Cardiac fibroblast (primary cell): ENCODE results near the gene FAM3D.

Source experiments
- DNase-seq, 2 donors: peaks; one replicate each; pipeline versions ENCODE4 v3.0.0 to v3.0.0-alpha.2; 2010; ENCODE audit warnings: low read depth in 2 of 2
- H3K4me3 ChIP-seq, 2 donors: replicated peaks in 1 of 2; 1 replicate in 1 of 2; 2 replicates in 1 of 2; pipeline ENCODE4 v1.5.1; 2011; ENCODE audit warnings: low read depth in 2 of 2, low read length in 2 of 2, mild to moderate bottlenecking in 2 of 2, moderate library complexity in 1 of 2
- TF ChIP-seq, protein P1 (sequence below): IDR thresholded peaks from one replicate; pipeline ENCODE4 v1.5.1; 2011; ENCODE audit warnings: low read depth, mild to moderate bottlenecking, low read length, inconsistent platforms

FAM3D gene

DNA sequence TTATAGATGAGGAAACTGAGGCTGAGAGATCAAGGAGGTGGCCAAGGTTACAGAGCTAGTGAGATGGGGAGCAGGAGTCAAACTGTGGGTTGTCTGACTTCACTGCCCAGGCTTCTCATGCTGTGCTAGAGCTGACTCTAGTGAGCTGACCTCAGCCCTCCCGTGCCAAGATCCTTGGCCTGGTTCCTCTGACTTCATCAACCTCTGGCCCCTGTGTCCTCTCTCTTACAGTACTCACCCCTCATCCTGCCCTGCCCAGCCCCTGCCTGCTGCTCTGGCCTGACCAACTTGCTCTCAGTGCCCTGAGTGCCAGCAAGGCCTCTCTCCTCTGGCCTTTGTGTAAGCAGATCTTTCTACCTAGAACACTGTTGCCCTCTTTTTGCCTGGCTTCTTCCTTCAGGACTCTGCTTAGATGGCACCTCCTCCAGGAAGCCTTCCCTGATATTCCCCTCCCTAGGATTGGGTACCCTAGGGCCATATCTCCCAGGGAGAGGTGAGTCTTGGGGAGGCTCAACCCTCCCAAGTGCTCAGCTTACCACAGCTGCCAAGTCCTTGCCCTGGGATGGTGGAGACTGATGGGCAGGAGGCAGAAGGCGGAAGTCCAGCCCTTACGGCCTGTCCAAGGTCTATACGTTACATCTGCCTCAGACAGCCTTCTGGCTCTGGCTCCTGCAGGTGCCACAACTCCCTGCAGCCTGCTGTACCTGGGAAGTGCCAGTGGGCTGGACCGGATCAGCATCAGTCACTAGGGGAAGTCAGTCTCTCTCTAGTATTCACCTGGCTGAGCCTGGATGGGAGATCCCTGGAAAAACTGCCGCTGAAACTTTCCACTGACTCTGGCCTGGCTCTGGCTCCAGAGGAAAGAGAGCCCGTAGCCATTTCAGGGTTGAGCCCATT lies 53.1 kb downstream of the FAM3D start:
- TF ChIP-seq, protein P1, sequence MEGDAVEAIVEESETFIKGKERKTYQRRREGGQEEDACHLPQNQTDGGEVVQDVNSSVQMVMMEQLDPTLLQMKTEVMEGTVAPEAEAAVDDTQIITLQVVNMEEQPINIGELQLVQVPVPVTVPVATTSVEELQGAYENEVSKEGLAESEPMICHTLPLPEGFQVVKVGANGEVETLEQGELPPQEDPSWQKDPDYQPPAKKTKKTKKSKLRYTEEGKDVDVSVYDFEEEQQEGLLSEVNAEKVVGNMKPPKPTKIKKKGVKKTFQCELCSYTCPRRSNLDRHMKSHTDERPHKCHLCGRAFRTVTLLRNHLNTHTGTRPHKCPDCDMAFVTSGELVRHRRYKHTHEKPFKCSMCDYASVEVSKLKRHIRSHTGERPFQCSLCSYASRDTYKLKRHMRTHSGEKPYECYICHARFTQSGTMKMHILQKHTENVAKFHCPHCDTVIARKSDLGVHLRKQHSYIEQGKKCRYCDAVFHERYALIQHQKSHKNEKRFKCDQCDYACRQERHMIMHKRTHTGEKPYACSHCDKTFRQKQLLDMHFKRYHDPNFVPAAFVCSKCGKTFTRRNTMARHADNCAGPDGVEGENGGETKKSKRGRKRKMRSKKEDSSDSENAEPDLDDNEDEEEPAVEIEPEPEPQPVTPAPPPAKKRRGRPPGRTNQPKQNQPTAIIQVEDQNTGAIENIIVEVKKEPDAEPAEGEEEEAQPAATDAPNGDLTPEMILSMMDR: no peak
- no peak for DNase-seq
- no peak overlapping the region for H3K4me3 ChIP-seq

DNA sequence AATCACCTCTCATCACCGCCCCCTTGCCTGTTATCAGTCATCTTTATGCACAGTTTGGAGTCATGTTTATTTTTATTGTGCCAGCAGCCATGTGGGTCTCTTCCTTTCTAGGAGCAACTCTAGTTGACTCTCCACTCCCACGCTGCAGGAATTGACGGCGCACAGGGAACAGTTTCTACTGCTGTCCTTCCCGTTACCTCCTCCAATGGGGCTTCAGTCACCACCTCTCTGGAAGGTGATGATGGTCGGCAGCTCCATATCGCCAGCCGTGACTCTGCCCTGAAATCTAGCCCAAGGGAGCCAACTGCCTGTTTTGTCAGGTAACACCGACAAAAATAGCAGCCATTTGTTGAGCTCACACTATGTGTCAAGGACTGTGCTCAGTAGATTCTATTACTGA lies 53.7 kb downstream of the FAM3D start:
- no peak for DNase-seq
- TF ChIP-seq, protein P1: no peak

DNA sequence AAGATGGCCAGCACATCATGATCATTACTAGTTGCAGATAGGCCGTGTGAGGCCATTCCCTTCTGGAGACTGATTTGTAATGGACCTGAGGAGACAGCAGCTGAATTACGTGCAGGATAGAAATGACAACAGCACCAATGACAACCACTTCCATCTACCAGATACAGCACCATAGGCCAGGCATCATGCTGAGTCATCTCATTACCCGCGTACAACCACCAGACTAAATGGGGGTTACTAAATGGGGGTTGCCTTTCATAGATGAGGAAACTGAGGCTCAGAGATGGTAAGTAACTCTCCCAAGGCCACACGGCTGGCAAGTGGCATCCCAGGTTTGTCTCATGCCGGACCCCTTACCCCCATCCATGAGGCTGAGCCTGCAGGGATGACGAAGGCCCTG lies 56.6 kb downstream of the FAM3D start:
- H3K4me3 ChIP-seq: no peak overlapping the region
- TF ChIP-seq, protein P1: no peak
- no peak for DNase-seq

More for the DNA sequence above, 53.7 kb downstream of the FAM3D start:
- no peak overlapping the region for H3K4me3 ChIP-seq

DNA sequence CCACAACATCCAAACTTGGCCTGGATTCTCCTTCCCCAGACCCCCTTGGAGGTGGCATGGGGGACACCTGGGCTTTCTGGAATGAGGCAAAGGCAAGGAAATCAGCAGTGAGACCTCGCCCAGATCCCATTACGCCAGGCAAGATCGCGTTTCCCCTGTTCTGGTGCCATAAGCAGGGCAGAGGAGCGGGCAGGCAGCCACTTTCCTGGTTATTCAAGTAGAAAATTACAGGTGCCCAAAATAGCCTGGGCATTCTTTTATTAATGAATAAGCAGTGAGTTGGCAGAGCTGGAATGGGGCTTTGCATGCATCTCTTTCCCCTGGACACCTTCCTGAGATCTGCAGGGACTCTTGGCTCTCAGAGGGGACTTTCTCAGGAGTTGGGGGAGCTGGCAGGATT lies 57.9 kb downstream of the FAM3D start:
- DNase-seq: no peak

DNA sequence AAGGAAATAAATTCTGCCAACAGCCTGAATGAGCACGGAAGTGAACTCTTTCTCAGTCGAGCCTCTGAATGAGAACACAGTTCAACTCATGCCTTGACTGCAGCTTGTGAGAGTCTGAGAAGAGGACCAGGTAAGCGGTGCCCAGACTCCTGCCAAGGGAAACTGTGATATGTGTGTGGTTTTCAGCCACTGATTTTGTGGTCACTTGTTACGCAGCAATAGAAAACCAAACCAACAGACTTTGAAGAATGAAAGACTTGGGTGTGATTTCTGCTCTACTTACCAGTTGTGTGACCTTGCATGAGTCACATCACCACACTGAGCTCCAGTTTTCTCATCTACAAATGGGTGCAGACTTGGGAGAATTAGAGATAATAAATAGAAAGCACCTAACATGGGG lies 58.8 kb downstream of the FAM3D start:
- TF ChIP-seq, protein P1: no peak
- DNase-seq: no peak
- H3K4me3 ChIP-seq: no peak overlapping the region

More for the DNA sequence above, 57.9 kb downstream of the FAM3D start:
- no peak overlapping the region for H3K4me3 ChIP-seq
- TF ChIP-seq, protein P1: no peak

DNA sequence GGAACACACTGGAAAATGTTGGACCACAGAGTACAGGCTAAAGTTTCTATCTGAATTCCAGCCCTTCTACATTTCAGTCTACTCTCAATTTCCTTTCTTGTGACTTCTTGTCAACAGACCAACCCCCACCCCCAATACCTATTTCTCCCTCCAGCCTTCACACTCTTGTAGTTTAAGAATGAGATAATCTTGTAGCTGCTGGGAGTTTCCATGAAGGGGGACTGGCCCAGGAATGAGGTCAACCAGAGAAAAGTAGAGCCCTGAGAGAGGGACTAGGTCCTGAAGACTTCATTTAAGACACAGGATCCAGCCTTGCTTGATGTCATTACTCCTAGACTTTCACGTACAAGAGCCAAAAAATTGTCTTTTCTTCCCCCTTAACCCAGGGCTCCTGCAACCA lies 59.9 kb downstream of the FAM3D start:
- H3K4me3 ChIP-seq: no peak overlapping the region
- no peak for DNase-seq
- TF ChIP-seq, protein P1: no peak
